HG03175 (cell line): ENCODE measurements around the gene ATP11A.
A peak's percentile ranks its signal among the peaks of the same experiment; 100 is the strongest.
"Not testable (repeated sequence)": the region's sequence is repeated elsewhere in the genome, so short reads cannot be mapped to it uniquely, and the experiment has no call there.

Experiments
- ATAC-seq: cut with Tn5 transposase; IDR thresholded peaks from one replicate; pipeline ENCODE4 v1.9.1; 2021; ENCODE audit warnings: mild to moderate bottlenecking, moderate library complexity; ENCODE audit not compliant: unreplicated experiment

The ATP11A gene

DNA sequence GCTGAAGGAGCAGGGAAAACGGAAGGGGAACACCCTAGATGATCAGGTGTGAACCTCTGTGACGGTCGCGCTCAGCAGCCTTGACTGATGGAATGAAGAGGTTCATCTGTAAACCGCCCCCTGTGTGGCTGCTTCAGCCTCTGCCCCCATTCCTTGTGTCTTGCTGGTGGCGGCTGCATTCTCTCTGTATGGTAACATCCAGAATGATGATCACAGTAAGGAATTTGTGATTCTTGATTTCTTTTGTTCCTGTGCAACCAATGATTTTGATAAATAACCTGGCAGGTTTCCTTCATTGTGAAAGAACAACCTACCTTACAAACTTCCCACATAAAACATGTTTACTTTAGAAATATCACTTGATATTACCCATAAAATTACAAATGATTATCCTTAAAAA is 160.4 kb downstream of the ATP11A start:
- no peak for ATAC-seq

DNA sequence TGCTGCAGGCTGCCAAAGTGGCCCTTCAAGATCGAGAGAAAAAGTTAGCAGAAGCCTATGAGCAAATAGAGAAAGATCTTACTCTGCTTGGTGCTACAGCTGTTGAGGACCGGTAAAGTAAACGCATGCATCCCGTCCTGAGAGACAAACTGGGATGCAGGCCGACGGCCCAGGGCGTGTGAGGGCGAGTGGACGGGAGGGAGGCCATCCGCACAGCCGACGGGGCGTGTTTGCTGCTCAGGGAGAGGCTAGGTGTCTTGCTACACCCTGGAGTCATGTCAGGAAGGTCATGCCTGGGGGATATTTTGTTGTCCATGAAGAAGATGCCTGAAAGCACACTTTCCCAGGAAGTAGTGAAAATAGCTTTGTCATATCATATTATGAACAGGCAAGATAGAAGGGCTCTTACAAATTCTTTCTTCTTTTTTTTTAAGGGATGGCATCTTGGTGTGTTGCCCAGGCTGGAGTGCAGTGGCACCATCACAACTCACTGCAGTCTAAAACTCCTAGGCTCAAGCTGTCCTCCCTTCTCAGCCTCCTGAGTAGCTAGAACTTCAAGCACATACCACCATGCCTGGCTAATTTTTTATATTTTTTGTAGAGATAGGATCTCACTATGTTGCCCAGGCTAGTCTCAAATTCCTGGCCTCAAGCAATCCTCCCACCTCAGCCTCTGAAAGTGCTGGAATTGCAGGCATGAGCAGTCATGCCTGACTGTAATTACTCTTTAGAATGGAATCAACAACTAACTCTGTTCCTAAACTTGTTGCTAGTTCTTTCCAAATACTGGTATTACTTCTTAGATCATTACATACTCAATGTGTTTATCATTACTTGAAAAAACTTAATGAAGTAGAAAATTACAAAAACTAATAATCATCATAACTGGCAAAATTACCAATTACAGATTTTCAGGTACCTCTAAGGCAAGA is 161.5 kb downstream of the ATP11A start:
- ATAC-seq: no peak

DNA sequence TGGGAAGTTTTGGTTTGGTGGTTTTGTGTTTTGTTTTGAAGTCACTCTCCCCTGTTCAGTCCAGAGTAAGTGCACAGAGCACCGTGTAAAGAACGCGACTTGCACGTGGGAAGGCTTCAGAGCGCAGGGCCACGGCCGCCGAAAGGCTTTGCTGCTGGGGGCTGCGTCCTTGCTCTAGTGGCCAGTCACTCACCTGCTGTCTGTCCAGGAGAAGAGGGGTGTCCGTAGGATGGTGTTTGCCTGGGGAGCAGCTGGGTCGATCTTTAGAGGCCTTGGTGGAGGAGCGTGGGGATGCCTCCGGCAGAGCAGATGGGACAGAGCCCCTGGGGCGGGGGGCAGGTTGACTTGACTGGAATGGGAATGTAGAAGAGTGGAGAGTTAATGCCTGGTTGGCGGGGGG is 162.6 kb downstream of the ATP11A start:
- no peak for ATAC-seq

DNA sequence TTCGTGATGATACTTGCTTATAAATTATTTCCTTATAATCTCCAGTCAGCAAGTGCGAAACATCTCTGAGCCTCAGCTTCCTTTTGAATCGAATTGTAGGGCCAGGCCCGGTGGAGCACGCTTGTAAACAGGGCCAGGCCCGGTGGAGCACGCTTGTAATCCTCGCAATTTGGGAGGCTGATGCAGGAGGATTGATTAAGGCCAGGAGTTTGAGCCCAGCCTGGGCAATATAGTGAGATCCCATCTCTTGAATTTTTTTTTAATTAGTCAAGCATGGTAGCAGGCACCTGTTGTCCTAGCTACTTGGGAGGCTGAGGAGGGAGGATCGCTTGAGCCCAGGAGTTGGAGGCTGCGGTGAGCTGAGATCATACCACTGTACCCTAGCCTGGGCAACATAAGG is 163.0 kb downstream of the ATP11A start:
- ATAC-seq: no peak

DNA sequence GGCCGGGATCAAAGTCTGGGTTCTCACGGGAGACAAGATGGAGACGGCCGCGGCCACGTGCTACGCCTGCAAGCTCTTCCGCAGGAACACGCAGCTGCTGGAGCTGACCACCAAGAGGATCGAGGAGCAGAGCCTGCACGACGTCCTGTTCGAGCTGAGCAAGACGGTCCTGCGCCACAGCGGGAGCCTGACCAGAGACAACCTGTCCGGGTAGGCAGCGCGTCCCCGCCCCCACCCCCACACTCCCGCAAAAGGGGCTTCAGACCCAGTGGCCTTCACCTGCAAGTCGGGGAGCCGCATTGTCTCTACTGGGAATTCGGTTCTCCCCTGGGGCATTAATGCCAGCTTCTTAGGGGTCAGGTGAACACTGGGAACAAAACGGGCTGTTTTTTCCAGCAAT is 164.5 kb downstream of the ATP11A start:
- no peak for ATAC-seq

DNA sequence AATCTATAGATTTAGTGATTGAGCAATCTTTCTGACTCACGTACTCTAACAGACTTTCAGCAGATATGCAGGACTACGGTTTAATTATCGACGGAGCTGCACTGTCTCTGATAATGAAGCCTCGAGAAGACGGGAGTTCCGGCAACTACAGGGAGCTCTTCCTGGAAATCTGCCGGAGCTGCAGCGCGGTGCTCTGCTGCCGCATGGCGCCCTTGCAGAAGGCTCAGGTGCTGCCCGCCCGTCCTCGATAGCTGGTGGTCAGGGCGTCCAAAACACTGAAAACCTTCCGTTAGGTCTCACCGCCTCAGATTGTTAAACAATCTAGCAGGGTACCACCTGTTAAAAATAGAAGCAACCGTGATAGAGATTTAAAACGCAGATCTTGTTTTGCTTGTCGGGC is 166.0 kb downstream of the ATP11A start:
- no peak for ATAC-seq

DNA sequence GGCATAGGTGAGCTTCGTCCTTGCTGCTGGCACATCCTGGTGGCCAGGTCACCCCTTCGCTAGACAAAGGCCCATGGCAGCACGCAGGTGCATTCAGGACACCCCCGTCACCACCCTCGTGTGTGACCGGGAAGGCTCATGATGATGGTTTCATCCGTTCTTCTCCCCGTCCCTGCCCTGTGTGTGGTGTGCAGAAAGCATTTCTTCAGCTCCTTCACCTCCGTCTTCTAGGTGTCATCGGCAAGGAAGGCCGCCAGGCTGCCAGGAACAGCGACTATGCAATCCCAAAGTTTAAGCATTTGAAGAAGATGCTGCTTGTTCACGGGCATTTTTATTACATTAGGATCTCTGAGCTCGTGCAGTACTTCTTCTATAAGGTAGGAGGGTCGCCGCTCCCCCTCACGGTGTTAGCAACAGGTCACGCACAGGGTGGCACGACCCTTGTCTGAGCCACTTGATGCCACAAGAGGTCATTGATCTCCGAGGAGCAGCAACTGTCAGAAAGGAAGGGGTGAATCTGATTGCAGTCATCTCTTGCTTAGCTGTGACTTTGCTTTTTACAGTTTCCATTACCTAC is 168.2 kb downstream of the ATP11A start:
- no peak for ATAC-seq

DNA sequence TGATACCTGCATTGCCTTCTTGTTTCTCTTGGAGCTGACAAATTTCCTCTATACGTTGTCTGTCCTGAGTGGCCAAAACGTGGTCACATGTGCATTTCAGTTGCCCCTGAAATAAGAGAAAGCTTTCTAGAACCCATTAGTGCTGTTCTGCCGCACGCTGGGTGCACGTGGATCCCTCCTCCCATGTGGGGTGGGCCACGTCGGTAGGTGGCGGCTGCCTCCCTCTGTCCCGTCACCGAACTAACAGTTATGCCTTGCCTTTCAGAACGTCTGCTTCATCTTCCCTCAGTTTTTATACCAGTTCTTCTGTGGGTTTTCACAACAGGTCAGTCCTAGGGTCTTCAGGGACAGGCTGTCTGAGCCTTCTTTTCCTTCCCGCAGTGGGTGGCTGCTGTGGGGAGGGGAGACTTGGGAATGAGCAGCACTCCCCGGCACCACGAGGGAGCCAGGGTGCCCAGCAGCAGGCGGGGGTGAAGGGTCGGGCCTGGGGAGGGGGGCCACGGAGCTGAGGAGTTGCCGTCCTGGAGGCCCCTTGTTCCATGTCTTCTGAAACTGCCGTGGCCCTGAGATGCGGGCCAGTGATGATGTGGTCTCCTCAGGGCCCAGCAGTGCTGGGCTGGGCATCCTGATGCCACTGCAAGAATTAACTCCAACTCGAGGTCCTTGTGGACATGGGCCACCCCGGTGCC is 169.4 kb downstream of the ATP11A start:
- ATAC-seq: no peak

DNA sequence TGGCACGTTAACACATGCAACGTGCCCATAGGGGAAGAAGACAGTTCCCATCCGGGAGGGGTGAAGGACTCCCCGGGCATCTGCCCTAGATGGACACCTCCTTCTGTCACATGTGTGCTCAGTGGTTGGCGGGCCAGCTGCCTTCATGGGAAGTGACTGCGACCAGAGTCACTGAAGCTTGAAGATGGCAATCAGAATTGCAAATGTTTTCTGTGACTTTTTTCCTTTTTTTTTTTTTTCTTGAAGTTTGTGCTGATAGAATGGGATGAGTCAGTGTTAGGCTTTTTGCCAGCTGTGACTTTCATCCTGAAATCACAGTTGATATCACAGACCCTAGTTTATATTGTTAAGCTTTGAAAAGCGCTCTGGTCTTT is 170.0 kb downstream of the ATP11A start:
- peak; percentile 83 for ATAC-seq

DNA sequence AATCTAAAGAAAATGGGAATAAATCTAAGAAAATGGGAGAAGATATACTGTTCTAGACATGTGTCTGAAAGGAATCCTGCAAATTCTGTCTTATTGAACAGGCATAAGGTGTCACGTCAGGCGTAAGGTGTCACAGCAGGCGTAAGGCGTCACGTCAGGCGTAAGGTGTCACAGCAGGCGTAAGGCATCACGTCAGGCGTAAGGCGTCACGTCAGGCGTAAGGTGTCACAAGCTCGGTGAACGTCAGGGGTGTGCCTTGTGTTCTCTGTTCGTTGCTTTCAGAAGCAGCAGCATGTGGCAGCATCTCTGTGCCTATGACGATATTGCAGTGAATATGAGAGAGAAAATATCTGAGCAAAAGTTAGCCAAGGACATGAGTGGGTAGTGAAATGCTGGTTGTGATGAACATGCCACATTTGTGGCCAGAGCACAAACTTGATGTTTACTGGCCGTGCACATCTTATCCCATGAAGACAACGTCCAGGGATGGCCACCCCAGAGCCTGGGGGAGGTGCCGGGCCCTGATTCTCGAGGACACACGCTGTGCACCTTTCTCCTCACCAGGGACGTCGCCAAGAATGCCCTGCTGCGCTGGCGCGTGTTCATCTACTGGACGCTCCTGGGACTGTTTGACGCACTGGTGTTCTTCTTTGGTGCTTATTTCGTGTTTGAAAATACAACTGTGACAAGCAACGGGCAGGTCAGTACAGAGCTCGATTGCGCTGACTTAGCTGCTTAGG is 172.2 kb downstream of the ATP11A start:
- no peak for ATAC-seq

DNA sequence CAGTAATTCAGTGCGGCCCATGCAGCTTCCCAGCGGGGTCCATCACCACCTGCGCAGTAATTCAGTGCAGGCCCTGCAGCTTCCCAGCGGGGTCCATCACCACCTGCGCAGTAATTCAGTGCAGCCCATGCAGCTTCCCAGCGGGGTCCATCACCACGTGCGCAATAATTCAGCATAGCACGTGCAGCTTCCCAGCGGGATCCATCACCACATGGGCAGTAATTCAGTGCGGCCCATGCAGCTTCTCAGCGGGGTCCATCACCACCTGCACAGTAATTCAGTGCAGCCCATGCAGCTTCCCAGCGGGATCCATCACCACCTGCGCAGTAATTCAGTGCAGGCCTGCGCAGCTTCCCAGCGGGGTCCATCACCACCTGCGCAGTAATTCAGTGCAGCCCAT is 173.5 kb downstream of the ATP11A start:
- not testable (repeated sequence) for ATAC-seq

DNA sequence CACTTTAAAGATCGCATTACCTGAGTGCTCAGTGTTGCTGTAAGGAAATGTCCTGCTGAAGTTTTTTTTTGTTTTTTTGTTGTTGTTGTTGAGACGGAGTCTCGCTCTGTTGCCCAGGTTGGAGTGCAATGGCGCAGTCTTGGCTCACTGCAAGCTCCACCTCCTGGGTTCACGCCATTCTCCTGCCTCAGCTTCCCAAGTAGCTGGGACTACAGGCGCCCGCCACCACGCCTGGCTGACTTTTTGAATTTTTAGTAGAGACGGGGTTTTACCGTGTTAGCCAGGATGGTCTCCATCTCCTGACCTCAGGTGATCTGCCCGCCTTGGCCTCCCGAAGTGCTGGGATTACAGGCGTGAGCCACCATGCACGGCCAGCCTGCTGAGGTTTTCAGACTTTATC is 175.6 kb downstream of the ATP11A start:
- not testable (repeated sequence) for ATAC-seq

DNA sequence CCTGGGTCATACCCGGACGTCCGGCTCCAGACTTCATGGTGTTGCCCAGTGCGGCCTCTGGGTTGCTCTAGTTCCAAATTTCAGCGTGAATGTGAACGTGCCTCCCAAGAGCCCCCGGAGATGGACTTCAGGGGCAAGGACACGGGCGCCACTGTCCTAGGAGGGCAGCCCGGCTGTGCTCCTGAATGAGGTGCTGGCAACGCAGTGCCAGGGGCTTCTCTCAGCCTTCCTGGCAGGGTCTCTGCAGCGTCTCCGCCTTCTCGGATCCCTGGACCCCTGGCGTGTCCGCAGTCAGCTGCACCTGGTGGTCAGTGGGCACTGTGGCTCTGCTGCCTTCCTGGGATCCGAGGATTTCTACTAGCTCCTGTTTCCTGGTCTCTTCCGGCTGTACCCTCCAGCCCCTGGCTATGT is 177.5 kb downstream of the ATP11A start:
- no peak for ATAC-seq

DNA sequence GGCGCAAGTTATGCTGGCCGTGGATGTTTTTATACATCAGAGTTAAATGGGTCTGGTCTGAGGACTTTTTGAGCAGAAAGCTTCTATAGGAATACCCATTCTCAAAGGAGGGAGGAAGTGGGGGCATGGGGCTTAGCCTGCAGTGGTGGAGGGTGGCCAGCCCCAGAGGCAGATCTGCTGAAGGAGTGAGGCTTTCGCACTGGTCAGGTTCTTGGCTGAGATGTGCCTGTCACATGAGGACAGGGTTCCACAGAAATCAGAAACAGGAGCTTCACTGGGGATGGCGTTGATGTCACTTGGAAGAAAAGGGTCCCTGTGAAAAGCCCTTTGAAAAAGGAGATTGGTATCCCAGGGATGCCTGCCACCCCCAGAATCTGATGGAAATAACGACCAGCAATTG is 178.5 kb downstream of the ATP11A start:
- ATAC-seq: no peak

DNA sequence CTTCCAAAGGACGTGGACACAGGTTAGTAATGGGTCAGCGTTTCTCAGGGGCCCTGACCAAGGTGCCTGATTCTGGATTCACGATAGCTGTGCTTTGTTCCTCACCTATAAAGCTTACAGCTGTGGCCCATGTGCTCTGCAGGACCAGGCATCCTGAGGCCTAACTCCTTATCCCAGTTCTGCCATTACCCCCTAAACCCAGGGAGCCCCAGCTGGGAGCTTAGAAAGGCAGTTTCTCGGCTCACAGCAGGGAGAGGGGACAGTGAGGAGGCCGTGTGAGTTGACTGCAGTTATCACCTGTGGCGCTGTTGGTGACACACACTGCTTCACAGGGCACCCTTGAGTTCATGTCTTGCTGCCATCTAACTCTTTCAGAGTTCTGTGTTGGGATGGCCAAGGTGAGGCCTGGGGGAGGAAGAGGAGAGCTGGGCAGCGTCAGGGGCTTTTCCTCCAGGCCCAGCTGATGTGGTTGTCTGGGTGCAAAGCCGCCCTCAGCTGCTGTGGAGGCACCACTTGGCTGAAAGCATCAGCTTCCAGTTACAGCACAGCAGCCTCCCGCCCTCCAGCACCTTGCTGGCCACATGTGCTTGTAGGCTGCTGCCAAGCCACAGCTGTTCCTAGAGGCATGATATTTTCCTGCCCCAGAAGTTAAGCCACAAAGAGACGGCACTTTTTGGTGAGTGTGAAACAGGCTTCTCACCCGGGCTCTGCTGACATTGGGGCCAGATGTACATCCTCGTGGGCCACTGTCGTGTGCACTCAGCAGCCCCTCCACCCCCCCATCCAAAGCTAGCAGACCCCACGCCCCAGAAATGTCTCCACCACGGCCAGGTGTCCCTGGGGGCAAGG is 179.6 kb downstream of the ATP11A start:
- no peak for ATAC-seq

DNA sequence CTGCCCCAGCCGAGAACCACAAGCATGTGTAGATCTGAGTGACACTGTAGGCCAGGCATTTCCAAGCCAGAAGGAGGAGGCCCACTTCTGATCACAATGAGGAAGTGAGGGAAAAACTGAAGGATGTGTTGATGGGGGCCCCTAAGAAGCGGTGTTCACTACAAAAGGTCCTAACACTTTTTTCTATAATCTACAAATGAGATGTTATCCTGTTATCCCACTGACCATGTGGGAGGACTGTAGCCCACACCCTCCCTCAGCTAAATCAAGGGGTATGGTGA is 180.2 kb downstream of the ATP11A start:
- ATAC-seq: no peak

DNA sequence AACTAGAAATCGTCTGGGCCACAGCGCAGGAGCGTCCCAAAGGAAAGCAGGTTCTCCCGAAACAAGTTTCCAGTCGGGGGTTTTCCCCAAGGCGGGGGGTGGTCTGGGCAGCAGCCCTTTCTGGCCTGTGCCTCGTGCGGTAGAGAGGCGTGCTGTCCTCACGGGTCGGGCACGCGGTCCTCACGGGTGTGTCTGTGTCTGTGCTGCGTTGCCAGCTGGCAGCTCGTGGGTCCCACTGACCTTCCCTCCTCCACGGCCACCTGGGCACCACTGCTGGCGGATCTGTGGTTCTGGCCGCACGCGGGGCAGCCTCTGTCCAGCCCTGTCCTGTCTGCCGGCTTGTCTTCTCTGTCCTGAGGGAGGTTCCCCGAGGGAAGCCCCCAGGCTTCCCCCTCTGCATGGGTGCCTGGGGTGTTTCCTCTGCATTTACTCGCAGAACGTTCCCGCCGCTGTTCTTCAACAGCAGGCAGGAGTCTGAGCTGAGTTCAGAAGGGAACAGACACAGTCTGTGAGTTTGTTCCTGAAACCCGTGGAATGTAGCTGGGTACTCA is 181.0 kb downstream of the ATP11A start:
- no peak for ATAC-seq

DNA sequence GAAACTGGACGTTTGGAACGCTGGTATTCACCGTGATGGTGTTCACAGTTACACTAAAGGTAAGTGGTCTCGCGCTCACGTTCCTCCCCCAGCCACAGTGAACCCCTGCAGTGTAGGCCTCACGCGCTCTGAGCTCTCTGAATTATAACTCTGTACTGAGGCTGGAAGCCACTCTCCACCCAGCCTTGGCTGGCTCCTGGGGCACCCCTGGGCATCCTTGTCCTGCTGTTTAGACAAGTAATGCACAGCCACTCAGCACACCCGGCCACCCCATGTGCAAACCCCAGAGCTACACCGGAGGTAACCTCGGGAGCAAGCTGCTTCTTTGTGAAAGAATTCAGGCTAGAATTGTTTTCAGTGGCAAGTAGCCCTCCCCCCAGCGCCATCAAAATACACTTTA is 181.9 kb downstream of the ATP11A start:
- no peak for ATAC-seq

DNA sequence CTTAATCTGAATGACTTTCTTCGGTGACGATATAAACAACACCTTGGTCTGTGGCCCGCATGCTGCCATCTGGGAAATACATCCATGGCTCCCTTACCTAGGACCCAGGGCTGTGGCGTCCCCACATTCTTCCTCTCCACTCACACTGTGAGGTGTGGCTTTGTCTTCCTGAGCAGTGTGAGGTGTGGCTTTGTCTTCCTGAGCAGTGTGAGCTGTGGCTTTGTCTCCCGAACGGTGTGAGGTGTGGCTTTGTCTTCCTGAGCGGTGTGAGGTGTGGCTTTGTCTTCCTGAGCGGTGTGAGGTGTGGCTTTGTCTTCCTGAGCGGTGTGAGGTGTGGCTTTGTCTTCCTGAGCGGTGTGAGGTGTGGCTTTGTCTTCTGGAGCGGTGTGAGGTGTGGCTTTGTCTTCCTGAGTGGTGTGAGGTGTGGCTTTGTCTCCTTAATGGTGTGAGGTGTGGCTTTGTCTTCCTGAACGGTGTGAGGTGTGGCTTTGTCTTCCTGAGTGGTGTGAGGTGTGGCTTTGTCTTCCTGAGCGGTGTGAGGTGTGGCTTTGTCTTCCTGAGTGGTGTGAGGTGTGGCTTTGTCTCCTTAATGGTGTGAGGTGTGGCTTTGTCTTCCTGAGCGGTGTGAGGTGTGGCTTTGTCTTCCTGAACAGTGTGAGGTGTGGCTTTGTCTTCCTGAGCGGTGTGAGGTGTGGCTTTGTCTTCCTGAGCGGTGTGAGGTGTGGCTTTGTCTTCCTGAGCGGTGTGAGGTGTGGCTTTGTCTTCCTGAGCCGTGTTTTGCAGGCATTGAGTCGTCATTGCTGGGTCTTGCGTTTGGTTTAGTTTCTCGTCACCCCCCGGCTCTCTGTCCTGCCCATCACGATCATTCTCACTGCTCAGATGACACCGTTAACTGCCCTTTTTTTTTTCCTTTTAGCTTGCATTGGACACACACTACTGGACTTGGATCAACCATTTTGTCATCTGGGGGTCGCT is 183.1 kb downstream of the ATP11A start:
- ATAC-seq: not testable (repeated sequence)
